Stimulated activated CD8-positive, alpha-beta memory T cell treated with anti-CD3 and anti-CD28 coated beads, Interleukin-12 subunit alpha, Interleukin-12 subunit beta, amount 100 ng/mL, for 24 hours (primary cell): ENCODE results near the gene KRT31.
"Not testable (repeated sequence)": the region's sequence is repeated elsewhere in the genome, so short reads cannot be mapped to it uniquely, and the experiment has no call there.

Experiments
- DNase-seq: peaks from one replicate; pipeline ENCODE4 v3.0.0-alpha.2; 2020; ENCODE audit errors: extremely low read depth

The KRT31 gene

GRCh38 chr17:41390411-41390938, 6.9 kb downstream of the KRT31 start:
- DNase-seq: no peak

DNA sequence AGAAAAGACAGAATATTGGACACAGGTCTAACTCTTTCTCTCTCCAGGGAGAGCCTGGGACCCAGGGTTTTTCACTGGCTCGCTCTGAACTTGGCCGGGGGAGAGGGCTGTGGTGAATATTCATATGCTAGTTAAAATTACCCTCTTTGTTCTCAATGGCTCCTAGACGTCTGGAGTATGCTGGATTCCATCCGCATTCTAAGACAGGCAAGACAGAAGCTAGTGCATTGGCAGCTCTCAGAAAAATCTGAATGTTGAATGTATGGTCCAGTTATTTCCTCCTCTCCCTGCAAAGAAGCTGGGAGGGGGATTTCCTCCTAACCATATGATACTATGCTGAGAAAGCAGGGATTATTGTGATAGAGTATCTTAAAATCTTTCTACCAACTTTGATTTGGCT, 9.7 kb downstream of the KRT31 start:
- no peak for DNase-seq

DNA sequence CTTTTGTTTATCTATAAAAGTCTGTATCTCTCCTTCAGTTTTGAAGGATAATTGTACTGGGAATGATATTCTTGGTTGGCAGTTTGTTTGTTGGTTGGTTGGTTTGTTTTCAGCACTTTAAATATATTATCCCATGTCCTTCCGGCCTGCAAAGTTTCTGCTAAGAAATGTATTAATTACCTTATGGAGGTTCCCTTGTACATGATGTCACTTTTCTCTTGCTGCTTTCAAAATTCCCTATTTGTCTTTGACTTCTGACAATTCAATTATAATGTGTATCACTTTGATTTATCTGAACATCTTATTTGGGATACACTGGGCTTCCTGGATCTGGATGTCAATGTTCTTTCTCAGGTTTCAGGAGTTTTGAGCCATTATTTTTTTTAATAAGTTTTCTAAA, 11.2 kb downstream of the KRT31 start:
- DNase-seq: no peak

DNA sequence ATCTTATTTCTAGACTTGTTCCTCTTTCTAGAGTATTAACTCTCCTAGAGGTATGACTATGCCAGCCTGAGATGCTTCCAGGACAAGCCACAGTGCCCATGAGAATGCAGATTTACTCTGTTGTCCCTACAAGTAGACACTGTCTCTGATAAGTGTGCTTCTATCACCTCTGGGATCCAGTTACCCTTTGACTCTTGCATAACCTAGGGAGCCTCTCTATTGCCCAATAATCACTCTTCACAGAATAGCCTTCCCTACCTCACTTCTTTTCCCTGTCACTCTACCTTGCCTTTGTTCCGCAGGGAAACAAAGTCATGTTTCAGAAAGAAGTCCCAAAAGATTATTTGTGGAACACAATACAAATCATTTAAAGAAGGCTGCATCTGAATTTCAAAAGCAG, 13.7 kb downstream of the KRT31 start:
- no peak for DNase-seq

GRCh38 chr17:41382394-41382793, 15.0 kb downstream of the KRT31 start:
- no peak for DNase-seq

DNA sequence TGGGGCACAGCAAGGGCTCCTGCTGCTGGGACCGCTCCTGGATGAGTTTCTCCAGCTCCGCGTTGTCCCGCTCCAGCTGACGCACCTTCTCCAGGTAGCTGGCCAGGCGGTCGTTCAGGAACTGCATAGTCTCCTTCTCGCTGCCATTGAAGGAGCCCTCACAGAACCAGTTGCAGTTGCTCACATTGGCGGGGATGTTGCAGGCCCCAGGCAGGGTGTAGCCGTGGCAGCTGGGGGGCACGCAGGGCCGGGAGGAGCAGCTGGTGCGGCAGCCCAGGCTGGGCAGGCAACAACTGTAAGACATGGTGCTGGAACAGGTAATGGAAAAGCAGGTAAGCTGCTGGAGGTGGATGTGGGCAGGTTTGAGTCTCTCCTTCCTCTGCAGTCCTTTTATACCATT, 15.5 kb downstream of the KRT31 start, which contains the start of gene KRT34:
Gene KRT34, minus strand, starts transcription at position 364 of the 400 bp plus-strand sequence. Its CDS starts 60 bp downstream, at position 304.
- DNase-seq: not testable (repeated sequence)

DNA sequence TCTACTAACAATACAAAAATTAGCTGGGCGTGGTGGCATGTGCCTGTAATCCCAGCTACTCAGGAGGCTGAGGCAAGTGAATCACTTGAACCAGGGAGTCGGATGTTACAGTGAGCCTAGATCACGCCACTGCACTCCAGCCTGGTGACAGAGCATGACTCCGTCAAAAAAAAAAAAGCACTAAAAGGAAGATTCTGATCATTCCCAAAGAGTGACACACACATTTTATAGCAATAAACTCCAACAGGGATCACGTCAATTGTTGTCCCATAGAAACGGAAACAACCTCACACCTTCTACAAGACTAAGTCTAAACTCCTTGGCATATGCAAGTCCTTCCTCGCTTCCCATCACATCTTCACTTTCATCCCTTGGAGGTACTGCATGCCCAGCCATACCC, 17.3 kb downstream of the KRT31 start:
- not testable (repeated sequence) for DNase-seq

- DNase-seq: no peak
Measured at GRCh38 chr17:41377546-41377945, 19.9 kb downstream of the KRT31 start.

- no peak for DNase-seq
Measured at GRCh38 chr17:41369713-41370112, 27.7 kb downstream of the KRT31 start, which contains the start of gene KRT33B. Gene KRT33B (minus strand): TSS chr17:41369813. CDS start chr17:41369750, 63 bp downstream.

GRCh38 chr17:41369023-41369422, 28.4 kb downstream of the KRT31 start:
- DNase-seq: no peak

DNA sequence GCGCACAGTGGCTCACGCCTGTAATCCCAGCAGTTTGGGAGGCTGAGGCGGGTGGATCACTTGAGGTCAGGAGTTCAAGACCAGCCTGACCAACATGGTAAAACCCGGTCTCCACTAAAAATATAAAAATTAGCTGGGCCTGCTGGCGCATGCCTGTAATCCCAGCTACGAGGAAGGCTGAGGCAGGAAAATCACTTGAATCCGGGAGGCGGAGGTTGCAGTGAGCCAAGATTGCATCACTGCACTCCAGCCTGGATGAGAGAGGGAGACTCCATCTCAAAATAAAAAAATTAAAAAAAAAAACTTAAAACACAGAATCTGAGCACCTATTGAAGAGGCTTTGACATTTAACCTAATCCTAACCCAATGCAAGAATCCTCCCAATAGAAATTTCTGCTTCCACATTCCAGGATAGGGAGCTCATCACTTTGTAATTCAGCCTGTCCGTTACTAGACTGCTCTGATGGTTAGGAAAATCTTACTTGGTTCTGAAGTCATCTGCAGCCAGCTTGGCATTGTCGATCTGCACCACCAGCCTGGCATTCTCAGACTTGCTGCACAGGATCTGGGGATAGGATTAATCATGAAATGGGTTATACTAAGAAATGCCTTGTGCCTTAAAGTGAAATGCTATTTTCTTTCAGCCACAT, 29.9 kb downstream of the KRT31 start:
- DNase-seq: no peak

- no peak for DNase-seq
Measured at GRCh38 chr17:41366070-41366469, 31.3 kb downstream of the KRT31 start.

DNA sequence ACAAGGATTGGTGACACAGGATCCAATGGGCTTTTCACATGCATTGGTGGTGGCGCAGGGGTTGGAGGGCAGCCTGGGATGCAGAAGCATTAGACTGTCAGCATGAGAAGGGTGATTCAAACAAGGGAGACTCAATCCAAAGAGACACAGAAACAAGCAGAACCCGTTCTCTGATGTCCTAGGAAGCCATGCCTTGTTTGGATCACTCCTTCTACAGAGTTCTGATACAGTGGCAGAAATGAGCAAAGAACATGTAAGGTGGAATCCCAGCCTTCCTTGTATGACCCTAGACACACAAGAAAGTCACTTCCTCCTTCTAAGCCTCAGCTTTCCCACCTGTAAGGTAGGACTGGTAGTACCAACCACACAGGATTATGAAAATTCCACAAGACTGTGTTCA, 33.5 kb downstream of the KRT31 start:
- no peak for DNase-seq

DNA sequence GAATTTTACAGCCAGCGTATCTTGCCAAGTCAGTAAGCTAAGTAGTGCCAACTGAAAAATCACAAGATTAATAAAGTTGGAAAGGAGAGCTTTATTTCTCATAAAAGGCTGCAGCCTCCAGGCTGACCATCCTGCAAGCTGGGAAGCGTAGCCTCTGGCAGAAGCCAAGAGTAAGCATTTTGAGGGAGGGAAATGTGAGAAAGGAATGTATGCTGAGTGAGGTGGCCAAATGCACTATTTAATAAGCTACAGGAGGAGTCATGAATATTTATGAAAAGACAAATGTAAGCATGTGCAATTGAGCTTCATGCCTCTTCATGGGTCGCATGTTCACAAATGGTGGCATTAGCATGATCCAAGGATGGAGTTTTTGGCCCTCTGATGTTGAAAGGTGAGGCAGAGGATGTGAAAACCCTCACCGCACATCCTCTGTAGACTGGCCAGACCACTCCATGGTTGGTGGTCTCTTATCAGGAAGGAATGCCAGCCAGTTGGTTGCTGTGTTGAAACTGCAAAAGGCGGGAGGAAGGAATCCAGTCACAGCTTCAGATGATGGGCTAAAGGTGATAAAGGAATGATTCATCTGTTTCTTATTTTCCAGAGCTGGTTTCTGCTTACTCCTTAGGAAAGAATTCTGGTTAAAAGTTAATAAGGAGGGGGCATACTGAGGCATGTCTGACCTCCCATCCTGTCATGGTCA, 37.0 kb downstream of the KRT31 start:
- DNase-seq: no peak

- no peak for DNase-seq
Measured at GRCh38 chr17:41354536-41354935, 42.9 kb downstream of the KRT31 start.

- DNase-seq: no peak
Measured at GRCh38 chr17:41352597-41353366, 44.6 kb downstream of the KRT31 start.

- DNase-seq: no peak
Measured at GRCh38 chr17:41351177-41351576, 46.2 kb downstream of the KRT31 start.

- DNase-seq: not testable (repeated sequence)
Measured at GRCh38 chr17:41350381-41350878, 47.0 kb downstream of the KRT31 start, which contains the start of gene KRT33A. Gene KRT33A (minus strand): TSS chr17:41350828. CDS start chr17:41350767, 61 bp downstream.

- DNase-seq: no peak
Measured at GRCh38 chr17:41347869-41348760, 49.3 kb downstream of the KRT31 start.

DNA sequence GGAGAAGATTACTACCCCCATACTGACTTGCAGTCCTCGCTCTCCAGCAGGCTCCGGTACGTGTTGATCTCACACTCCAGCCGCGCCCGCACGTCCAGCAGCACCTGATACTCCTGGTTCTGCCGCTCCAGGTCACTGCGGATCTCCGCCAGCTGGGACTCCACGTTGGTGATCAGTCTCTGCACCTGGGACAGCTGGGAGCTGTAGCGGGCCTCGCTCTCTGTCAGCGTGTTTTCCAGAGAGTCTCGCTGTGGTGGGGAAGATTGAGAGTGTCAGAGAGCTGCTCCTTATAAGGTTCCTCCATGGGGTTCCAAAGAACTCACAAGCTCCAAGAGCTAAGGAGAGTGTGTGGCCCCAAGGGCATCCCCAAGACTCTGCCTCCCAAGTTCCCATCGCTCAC, 51.0 kb downstream of the KRT31 start:
- not testable (repeated sequence) for DNase-seq

- DNase-seq: no peak
Measured at GRCh38 chr17:41345992-41346391, 51.4 kb downstream of the KRT31 start.
